Stimulated activated CD8-positive, alpha-beta memory T cell treated with anti-CD3 and anti-CD28 coated beads, Interleukin-2, amount 100 ng/mL, for 48 hours (primary cell): ENCODE results near the gene CELSR1.

Experiments used
- DNase-seq, 2 donors: peaks; one replicate each; pipeline ENCODE4 v3.0.0-alpha.2; 2020; ENCODE audit warnings: low read depth in 2 of 2

The CELSR1 gene

GRCh38 chr22:46460857-46461256, 76.6 kb downstream of the CELSR1 start:
- DNase-seq = no peak

- DNase-seq = no peak
Observed at GRCh38 chr22:46459347-46460065, 77.9 kb downstream of the CELSR1 start.

- DNase-seq = no peak
Observed at GRCh38 chr22:46458525-46458924, 78.9 kb downstream of the CELSR1 start.

DNA sequence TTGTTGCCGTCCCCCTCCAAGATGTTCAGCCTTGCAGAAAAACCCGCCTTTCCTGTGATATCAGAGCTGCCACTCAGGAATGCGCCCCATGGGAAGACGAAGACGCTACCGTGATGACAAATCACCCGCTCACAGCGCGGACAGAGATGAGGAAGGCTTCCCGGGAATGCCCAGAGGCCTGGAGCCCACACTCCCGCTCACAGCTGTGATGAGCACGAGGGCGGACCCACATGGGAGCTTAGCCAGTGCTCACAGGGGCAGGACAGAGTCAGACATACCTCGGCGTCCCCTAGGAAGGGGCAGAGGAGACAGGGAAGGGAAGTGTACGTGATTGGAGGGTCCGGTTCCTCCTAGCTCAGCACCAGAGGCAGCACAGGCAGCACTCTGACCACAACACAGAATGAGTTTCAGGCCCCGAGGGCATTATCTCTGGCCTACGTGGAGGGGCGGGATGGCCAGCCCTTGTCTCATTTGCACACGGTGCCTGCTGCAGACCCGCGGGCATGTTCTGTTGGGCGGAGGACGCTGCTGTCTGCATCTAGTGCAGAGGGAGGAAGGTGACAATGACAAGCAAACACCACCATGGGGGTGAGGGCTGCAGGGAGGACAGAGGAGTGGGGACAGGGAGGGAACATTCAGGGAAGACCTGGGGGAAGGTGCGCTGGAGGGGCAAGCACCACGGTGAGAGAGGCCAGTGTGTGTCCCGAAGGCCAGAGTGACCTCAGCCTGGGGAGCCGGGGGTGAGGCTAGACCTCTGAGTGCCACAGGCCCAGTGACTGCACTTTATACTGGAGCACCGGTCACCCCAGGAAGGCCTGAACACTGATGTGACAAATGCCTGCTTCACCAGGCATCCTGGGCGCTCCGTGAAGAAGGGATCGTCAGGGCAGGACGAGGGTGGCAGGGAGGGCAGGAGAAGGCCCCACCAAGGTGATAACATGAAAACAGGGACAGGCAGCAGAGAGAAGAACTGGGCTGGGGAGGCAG, 79.6 kb downstream of the CELSR1 start:
- no peak for DNase-seq

GRCh38 chr22:46456818-46457163, 80.6 kb downstream of the CELSR1 start:
- no peak for DNase-seq

GRCh38 chr22:46455446-46455845, 82.0 kb downstream of the CELSR1 start:
- DNase-seq = no peak

- DNase-seq = no peak
Observed at GRCh38 chr22:46454504-46455269, 82.7 kb downstream of the CELSR1 start.

DNA sequence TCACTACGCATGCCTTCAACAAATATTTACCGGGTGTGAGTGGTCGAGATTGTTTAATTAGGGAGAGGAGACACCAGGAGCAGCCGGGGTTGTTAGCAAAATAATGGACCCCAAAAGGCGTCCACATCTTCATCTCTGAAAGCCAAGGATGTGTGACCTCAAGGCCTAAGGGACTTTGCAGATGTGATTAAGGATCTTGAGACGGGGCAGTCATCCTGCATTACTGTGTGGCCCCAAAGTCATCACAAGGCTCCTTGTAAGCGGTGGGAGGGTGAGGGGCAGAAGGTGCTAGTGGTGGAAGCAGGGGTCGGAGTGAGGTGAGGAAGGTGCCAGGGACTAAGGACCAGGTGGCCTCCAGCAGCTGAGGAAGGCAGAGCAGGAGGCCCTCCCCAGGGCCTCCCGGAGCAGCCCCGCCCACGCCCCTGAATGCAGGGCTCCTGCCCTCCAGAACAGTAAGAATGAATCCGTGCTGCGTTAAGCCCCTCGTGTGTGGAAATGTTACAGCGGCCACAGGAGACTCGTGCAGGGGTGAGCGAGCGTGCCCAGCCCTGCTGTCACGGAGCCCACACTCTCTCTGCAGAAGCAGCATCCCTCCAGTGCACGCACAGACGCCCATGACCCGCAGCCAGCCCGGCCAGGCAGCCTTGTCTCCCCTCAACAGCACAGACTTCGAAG, 83.5 kb downstream of the CELSR1 start:
- DNase-seq = no peak

DNA sequence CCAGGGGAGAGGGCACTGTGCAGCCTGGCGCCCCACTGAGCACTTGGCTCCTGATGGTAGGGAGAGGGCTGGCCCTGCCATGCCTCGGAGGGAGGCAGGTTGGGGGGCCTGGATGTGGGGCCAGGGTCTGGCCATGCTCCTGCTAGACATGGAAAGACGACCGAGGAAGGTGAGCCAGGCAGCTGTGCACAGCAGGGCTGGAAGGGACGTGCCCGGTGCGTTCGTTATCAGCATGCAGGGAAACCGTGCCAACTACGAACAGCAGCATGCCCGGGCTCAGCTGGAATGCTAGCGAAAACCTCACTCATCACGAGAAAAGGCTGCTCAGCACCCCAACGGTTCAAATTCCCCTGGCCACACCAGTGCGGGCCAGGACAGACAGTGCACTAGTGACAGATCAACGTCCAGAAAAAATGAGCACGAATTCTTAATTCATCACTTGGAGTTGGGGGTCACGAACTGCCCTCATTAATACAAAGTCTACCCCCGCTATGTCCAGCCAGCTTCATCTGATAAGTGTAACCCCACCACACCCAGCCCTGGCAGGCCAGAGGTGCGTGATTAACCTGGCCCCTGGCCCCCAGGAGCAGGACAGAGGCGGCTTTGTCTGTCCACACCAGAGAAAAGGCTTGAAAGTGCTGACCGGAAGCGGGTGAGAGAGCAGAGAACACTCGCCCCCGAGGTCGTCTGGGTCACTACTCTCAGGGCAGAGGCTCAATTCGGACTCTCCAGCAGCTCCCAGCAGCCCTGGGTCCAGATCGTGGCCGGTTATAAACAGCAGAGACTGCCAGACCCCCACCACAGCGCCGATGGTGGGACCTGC, 84.2 kb downstream of the CELSR1 start:
- DNase-seq = no peak

GRCh38 chr22:46452195-46453005, 85.0 kb downstream of the CELSR1 start:
- DNase-seq = no peak

DNA sequence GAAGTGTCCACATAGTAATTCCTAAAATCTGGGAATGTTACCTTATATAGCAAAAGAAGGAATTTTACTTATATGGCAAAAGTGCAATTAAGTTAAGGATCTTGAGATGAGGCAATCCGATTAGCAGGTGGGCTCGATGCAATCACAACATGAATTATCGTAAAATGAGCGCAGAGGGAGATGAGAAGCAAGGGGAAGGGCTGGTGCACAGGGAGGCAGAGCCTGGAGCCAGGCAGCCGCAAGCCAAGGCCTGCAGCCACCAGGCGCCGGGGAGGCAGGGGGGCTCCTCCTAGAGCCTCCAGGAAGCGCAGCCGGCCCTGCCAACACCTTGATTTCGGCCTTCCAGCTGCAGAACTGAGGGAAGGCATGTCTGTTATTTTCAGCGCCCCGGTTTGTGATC, 85.7 kb downstream of the CELSR1 start:
- DNase-seq = no peak

DNA sequence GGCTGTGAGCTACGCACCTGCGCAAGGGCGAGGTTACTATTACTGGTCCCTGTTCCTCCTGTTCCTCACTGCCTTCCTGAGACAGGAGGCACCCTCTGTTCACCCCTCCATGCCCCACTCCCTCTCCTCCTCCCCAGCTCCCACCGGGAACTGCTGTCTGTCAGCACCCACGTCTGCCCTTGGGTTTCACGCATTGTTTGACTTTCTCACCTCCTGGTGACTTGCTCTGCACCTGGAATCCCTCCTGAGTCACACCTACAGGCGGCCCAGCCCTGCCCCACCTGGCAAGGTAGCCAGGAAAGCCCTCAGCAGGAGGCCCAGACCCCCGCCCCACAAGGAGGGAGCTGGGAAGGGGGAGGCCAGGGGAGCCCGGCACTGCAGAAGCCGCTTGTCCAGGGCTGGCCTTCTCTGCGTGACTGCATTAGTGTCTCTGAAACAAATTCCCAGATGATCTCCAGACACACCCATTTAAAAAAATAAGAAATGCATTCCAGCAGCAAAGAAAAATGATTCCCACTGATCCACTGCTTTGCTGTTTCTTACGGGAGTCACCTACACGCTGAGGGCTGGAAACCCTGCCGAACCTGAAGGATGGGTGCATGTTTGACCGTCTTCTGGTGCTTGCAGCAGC, 86.4 kb downstream of the CELSR1 start:
- no peak for DNase-seq

GRCh38 chr22:46449974-46450745, 87.3 kb downstream of the CELSR1 start:
- no peak for DNase-seq

GRCh38 chr22:46449116-46449691, 88.2 kb downstream of the CELSR1 start:
- no peak for DNase-seq

DNA sequence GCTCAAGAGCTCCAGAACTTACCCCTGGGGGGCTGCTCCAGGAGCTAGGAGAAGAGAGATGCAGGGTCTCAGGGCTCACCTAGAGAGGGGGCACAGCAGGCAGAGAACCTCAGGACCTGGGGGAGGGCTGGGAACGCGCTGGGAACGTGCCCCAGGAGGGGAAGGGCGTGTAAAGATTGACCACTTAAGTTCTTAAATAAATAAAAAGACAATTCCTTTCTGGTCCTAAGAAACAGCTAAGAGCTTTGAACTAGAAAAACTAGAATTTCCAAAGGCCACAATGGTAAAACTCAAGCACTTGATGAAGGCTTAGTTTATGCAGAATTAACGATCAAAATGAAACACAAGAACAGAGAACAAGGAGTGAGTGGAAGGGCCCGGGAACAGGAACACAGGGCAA, 89.1 kb downstream of the CELSR1 start:
- no peak for DNase-seq

DNA sequence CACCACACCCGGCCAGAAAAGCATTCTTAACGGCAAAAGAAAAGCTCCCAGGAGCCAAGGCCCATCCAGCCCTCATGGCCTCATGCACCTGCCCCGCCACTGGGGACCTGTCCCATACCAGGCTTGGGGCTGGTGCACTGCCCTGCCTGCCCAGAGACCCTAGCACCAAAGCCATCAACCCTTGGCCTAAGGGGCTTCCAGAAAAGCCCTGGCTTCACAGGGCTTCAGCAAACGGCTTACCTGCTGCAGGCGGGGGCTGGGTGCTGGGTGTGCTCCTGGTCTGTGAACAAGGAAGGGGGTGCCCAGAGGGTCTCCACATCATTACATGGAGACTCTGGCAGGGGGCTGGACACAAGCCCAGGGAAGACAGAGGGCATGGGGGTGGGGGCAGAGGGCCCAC, 89.5 kb downstream of the CELSR1 start:
- DNase-seq = no peak

DNA sequence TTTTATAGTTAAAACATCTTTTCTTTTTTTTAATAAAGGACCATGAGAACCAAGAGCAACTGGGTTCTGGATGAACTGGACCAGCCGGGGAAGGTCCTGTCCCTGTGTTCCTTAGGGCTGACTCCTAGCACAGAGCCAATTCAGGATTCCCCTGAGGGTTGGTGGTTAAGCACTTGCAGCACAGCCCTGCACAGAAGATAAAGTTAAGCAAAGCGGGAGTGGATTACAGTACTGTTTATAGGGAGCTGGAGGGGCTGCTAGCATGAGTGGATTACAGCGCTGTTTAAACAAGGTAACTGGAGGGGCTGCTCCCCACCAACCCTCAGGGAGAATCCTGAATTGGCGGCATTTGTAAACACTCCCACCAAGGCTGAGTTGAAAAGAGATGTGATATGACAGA, 90.6 kb downstream of the CELSR1 start:
- no peak for DNase-seq

DNA sequence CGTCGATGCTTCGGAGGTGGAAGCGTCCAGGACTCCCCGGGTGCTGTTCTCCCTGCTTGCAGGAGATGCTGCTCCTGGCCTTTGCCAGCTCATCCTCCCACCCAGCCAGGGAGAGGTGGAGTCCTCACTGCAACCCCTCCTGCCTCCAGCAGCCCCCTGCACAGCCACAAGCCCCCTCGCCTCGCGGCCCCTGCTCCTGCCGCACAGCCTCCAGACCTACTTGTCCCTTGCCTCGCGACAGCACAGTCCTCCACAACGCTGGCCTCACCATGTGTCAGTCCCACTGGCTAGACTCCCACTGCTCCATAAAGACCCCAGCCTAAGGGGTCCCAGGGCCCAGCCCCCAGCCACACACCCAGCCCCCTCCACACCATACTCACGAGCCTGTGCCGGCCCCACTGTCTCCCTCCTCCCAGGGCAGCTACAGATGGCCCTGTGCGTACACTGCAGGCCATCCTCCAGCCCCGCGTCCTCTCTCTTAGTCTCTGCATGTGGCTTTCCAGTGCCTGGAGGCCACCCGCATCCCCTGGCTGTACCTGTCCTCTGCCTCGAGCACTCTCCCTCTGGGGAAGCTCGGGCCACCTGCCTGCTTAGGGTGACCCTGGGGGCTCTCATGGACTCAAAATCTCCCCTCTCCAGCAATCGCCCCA, 91.5 kb downstream of the CELSR1 start:
- DNase-seq = no peak
